Retinal pigment epithelial cell (primary cell): ENCODE measurements around the gene FRG2.
"Not testable (repeated sequence)": the region's sequence is repeated elsewhere in the genome, so short reads cannot be mapped to it uniquely, and the experiment has no call there.

Experiments
- DNase-seq: peaks from one replicate; pipeline ENCODE4 v3.0.0-alpha.2; 2010; ENCODE audit warnings: low read depth
- H3K4me3 ChIP-seq: 2 replicates; pipeline ENCODE4 v1.5.1; 2011; ENCODE audit warnings: mild to moderate bottlenecking, low read length, control low read depth, moderate library complexity
- CTCF ChIP-seq: conservative IDR thresholded peaks from 2 replicates; pipeline ENCODE4 v1.5.1; 2011; ENCODE audit warnings: low read depth, low read length, control low read depth, inconsistent platforms

The FRG2 gene

GRCh38 chr4:190014771-190015537, 12.1 kb downstream of the FRG2 start:
- no peak for TF ChIP-seq CTCF
- H3K4me3 ChIP-seq = peak overlapping the region; percentile 9
- no peak for DNase-seq

GRCh38 chr4:189989941-189990340, 37.1 kb downstream of the FRG2 start:
- DNase-seq = not testable (repeated sequence)

GRCh38 chr4:189988877-189989431, 38.1 kb downstream of the FRG2 start:
- no peak for TF ChIP-seq CTCF
- no peak overlapping the region for H3K4me3 ChIP-seq

More at GRCh38 chr4:189989941-189990340, 37.1 kb downstream of the FRG2 start:
- not testable (repeated sequence) for H3K4me3 ChIP-seq

GRCh38 chr4:189985651-189986243, 41.3 kb downstream of the FRG2 start:
- DNase-seq, H3K4me3 ChIP-seq: not testable (repeated sequence)

More at GRCh38 chr4:189988877-189989431, 38.1 kb downstream of the FRG2 start:
- no peak for DNase-seq

- H3K4me3 ChIP-seq, DNase-seq: not testable (repeated sequence)
Measured at GRCh38 chr4:189984661-189985060, 42.4 kb downstream of the FRG2 start.

GRCh38 chr4:189983916-189984526, 43.0 kb downstream of the FRG2 start:
- not testable (repeated sequence) for H3K4me3 ChIP-seq, DNase-seq

- DNase-seq = no peak
- no peak for TF ChIP-seq CTCF
- H3K4me3 ChIP-seq = no peak overlapping the region
Measured at GRCh38 chr4:189981970-189982369, 45.1 kb downstream of the FRG2 start.

- not testable (repeated sequence) for DNase-seq, H3K4me3 ChIP-seq
Measured at GRCh38 chr4:189980292-189980691, 46.8 kb downstream of the FRG2 start.

- no peak for TF ChIP-seq CTCF
- no peak for DNase-seq
- H3K4me3 ChIP-seq = no peak overlapping the region
Measured at GRCh38 chr4:189979196-189980047, 47.6 kb downstream of the FRG2 start.
